Eye (tissue), 1 donor: ENCODE results near the gene BCKDHB.
"Not testable (repeated sequence)": the region's sequence is repeated elsewhere in the genome, so short reads cannot be mapped to it uniquely, and the experiment has no call there.

Experiments
- DNase-seq: peaks from one replicate; pipeline ENCODE4 v3.0.0-alpha.2; 2015

BCKDHB gene

DNA sequence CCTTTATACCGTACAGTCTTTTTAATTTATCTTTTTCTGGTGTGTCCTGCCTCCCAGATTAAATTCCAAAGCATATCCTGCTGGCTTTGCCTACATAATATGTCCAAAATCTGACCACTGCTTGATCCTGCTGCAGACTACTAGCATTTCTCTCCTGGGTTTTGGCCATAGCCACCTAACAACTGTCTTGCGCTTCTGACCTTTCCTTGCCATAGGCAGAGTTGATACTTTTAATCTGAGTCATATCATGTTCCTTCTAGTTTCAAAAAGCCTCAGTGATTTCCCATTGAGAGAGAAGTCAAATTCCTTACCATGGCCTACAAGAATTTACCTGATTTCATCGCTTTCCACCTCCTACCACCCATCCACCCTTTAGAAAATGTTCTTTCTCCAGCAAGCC lies 104.8 kb downstream of the BCKDHB start:
- DNase-seq, result no peak

DNA sequence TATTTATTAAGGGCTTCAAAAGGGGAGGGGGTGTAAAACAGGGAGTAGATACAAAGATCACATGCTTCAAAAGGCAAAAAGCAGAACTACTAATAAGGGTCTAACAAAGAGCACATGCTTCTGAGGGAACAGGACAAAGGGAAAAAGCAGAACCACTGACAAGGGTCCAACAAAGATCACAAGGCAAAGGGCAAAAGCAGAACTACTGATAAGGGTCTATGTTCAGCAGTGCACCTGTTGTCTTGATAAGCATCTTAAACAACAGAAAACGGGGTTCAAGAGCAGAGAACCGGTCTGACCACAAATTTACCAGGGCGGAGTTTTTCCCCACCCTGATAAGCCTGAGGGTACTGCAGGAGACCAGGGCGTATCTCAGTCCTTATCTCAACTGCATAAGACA lies 105.4 kb downstream of the BCKDHB start:
- DNase-seq, result not testable (repeated sequence)

DNA sequence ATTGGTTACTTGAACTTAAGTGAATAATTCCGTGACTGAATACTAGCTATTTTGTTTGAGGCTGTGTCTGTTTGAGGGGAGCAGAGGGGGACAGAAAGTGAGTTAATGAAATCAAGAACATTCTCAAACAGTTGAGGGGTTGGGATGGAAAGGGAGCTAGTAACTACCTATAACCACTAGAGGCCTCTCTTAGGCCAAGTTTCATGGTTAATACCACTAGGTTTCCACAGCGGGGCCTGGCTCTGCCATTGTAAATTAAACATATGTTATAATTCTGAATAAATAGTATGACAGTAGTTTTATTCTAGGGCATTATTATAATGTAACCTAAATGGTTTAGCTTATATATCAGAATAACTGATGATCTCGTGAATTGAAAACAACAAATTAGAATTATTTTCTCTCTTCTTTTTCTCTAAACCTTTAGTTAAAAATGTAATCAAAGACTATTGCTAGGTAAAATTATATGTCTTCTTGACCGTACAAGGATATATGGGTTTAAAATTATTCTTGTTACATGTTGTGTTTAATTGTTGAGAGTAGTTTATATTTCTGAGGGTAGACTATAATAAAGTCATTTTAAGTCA lies 108.1 kb downstream of the BCKDHB start:
- peak; percentile 77 for DNase-seq

DNA sequence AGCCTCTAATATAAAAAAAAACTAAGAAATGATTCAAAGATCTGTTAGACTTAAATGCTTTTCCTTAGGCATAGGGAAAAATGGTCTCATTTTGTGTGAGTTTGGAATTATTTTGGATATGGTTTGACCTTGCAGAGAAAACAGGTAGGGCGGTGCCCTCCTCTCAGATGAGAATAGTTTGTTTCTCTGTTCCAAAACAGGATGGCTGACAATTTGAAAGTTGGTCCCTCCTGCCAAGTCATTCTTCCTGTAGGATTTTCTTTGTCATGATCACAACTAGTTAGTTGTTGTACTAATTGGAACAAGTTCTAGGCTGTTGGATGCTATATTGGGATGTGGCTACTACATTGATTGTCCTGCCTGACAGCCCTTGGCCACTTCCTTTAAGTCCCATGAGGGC lies 108.6 kb downstream of the BCKDHB start:
- DNase-seq, result no peak

DNA sequence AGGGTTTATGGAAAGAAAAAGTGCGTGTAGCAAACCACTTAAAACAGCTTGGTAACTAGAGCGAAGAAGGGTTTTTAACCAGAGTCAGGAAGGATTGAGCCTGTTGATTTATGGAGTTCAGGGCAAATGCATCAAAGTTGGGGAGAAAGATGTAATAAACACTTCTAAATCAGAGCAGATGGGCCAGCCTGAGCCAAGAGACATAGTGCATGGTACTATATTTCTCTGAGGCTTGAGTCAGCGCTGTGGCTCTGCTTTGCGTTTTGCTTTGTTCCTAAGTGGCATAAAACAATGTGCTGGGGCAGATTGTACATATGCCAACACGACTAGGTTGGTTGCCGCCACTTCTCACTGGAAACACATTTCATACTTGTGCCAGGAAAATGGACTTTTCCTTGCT lies 111.3 kb downstream of the BCKDHB start:
- DNase-seq, result peak; percentile 29

DNA sequence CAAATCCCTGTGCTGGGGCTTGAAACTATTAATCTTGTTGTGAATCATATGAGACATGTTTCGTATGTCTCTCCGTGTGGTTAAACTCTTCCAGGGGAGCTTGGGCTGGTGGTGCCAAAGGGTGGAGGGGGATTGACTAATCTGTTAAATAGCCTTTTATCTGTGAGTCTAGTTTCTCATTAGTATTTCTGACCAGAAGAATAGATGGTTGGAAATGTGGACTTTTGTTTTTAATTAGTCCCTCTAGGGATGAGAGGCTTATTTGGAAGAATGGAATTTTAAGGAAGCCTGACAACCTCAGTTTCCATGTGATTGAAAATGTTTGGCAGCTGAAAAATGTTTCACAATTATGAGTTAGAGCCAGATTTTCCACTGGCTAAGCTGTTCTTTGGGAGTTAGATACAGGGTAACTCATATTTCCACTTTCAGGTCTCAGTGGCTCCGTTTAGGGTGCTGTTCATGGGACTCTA lies 117.3 kb downstream of the BCKDHB start:
- DNase-seq, result no peak

DNA sequence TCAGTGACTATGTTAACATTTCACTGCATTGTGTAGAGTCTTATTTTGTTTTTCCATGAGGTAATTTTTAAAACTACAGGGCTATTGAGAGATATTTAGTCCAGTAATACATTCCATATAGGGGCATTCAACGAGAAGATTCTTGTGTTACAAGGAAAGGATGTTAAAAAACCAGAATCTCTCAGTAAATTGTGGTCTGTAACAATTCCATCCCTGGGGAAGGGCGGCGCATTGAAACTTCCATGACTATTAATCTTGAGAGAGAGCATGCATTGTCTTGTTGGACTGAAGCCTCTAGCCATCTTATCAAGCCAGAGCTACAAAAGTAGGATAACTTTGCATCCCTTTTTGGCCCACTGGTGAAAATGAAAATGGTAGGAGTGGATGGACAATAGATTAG lies 119.7 kb downstream of the BCKDHB start:
- no peak for DNase-seq

DNA sequence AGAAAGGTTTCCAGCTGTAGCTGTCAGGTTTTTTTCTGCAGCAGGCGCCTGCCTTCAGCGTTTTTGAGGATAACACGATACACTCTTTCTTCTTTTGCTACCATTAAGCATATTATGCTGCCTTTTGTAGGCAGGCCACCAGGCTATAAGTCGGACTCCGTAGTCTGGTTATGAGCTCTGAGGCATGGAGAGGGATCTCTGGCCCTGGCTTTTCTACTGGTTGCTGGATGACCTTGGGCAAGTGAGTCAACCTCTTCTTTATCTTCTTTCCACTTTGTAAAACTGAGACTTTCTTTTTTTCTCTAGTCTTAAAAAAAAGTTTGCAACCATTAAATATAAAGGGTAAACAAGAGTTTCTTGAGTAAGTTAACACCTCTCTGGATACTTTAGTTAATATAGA lies 120.2 kb downstream of the BCKDHB start:
- DNase-seq, result no peak

DNA sequence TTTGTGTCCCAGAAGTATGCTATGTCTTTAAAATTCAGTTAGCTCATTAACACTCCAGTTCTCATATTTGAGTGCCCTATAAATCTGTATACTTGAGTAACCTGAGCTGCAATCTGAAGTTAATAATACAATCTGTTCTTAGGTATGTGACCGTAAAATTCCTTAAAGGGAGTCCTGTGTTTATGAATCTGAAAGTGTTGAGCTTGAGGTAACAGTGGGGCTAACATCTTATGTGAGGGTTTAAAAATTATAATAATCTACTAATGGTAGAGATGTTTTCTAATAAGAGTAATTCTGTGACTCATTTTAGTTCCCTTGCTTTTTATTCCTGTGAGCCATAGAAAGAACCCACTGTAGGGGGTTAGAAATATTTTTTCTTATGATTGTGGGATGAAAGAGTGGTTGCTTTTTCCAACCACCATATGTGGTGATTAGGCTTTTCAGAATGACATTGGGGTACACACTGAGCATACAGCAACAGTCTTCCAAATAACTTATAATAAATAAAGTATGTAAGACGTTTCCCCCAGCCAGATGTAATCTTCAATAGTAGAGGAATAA lies 121.2 kb downstream of the BCKDHB start:
- DNase-seq, result no peak

DNA sequence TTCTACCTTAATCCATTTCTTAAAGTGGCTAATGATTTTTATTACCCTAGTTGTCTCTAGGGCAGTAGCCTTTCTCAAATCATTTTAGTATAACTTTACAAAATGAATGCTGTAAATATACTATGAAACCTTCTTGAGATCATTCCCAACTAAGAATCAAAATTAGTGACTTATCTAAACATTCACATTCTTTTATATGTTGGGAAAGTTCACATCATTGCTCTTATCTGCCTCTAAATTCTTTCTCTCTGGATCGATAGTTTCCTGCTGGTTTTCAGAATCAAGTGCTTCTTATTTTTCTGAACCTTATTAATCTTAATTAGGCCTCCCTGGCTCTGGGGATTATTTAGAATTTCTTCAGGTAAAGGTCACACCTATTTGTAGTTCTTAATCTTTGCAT lies 126.8 kb downstream of the BCKDHB start:
- DNase-seq, result no peak

DNA sequence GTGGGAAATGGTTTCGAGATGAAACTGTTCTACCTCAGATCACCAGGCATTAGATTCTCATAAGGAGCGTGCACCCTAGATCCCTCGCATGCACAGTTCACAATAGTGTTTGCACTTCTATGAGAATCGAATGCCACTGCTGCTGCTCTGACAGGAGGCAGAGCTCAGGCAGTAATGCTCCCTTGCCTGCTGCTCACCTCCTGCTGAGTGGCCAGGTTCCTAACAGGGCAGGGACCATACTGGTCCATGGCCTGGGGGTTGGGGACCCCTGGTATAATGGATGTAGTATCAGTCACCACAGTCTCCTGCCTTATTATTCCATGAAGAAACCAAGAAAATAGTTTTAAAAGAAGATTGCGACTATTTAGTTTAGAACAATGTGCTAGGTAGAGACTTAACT lies 127.5 kb downstream of the BCKDHB start:
- DNase-seq, result no peak

DNA sequence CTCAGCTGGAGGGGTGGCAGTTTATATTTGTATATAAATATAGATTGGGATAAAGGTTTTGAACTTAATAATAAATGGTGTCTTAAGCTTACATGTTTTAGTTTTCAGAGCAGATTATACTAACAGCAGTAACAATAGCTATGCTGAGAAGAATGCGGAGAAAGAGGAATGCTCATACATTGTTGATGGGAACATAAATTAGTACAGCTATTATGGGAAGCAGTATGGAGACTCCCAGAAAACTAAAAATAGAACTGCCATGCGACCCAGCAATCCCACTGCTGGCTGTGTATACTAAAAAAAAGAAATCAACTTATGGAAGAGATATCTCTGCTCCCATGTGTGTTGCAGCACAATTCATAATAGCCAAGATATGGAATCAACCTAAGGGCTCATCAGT lies 127.9 kb downstream of the BCKDHB start:
- DNase-seq, result no peak

DNA sequence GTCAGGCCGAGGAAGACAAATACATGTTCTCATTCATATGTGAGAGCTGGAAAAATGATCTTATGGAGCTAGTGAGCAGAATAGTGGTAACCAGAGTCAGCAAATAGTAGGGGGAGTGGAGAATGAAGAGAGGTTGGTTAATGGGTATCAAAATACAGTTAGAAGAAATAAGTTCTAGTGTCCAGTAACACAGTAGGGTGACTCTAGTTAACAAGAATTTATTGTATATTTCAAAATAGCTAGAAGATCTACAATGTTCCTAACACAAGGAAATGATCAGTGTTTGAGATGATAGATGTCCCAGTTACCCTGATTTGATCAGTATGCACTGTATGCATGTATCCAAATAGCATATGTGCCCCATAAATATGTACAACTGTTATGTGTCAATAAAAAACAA lies 128.4 kb downstream of the BCKDHB start:
- no peak for DNase-seq

DNA sequence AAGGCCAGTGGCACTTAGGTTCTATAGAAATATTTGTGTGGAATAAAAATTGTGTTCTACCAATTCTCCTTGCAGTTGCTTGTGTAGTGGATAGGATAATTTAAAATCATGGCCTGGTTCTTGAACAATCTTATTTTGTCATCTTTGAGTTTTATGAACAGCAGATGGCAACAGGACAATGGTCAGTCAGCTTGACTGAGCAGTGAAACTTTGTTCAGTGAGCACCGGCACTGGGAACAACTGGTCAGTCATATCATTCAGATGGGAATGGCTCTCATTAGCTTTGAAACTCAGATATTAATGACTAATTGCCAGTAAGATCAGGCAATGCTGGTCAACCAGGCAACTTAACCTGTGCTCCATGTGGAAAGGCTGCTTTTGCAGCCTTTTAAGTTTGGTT lies 129.2 kb downstream of the BCKDHB start:
- peak; percentile 45 for DNase-seq

DNA sequence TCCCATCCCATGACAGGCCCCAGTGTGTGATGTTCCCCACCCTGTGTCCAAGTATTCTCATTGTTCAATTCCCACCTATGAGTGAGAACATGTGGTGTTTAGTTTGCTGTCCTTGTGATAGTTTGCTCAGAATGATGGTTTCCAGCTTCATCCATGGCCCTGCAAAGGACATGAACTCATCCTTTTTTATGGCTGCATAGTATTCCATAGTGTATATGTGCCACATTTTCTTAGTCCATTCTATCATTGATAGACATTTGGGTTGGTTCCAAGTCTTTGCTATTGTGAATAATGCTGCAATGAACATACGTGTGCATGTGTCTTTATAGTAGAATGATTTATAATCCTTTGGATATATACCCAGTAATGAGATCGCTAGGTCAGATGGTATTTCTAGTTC lies 132.3 kb downstream of the BCKDHB start:
- DNase-seq, result not testable (repeated sequence)

DNA sequence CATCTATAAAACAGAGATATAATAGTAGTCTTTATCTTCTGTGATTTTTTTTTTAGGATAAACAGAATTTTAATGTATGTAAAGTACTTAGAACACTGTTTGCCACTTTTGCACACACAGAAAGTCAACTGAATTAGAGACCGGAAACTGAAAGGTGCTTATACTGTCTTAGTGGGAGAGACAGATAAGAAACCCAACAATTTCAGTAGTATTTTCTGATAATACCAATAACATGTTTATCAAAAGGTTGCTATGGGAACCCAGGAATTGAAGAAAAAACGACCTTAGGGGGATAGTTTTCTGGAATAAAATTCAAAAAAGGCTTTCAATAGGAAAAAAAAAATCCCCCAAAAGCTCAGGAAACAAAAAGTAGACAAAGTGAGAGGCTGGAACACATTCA lies 138.6 kb downstream of the BCKDHB start:
- DNase-seq, result no peak

DNA sequence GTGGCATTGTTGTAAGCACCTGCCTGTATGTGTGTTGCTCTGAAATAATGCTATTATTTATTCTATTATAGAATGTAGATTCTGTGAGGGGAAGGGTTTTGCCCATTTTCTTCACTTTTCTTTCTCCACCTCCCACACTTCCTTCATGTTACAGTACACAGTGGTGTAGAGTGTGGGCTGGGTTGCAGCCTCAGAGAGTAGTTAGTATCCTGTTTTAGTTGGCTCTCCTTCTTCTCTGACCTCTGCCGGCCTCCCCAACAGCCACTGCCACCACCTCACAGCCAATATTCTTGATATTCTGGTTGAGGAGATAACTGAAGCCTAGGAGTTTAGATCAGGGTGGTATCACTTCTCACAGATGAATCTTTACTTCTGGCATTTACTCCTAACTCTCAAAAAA lies 143.4 kb downstream of the BCKDHB start:
- no peak for DNase-seq

DNA sequence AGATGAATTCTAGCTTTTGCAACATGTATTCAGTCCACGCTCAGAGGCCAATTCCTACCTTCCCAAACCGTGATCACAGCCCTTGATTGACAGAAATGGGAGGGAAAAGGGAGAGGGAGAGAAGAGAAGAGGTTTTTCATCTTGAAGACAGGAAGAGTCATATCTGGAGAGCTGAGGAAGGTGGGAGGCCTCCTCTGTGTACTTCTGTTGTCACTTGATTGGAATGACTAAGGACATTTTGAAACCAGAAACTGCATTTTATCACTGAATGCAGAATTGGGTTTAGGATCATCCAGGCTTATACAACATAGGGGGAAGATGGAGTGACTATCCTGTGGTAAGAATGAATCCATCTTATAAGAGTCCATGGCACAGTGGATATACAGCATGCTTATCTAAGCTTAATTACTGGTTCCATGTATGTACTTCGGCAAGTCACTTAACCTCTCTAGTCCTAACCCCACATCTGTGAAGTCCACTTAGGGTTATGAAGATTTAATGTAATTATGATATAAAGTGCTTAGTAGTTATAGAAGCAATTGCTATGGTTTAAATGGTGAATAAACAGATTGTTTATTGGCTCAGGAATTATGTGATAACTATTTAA lies 144.0 kb downstream of the BCKDHB start:
- DNase-seq, result no peak

DNA sequence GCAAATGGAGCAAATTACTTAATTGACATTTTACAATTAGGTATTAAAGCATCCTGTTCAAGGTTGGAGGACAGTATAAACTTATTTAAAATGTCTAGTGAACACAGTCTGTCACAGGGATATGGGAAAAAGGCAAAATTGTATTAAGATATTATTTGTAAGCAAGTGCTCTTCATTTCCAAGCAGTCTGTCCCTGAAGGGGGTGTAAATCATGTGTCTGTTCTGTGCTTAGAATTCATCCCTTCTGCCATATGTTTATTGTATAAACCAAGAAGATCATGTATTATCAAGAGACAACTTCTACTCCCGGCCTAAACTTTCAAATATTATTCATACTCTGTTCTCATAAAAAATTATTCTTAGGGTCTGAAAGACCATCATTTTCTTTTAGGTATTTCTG lies 144.8 kb downstream of the BCKDHB start:
- DNase-seq, result no peak

DNA sequence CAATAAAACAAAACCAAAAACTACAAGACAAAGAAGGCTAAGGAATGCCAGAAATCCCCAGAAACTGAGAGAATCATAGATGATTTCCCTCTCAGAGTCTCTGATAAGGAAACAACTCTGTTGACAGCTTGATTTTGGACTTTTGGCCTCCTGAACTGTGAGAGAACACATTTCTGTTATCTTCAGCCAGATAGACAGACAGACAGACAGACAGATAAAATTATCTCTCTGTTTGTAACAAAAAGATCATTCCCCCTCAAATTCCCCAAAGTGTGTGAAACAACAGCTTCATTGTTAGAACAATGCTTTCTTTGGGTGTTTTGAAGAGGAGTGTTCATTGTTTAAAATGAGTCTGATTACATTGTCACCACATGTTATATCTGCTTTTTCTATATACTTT lies 148.2 kb downstream of the BCKDHB start:
- no peak for DNase-seq

DNA sequence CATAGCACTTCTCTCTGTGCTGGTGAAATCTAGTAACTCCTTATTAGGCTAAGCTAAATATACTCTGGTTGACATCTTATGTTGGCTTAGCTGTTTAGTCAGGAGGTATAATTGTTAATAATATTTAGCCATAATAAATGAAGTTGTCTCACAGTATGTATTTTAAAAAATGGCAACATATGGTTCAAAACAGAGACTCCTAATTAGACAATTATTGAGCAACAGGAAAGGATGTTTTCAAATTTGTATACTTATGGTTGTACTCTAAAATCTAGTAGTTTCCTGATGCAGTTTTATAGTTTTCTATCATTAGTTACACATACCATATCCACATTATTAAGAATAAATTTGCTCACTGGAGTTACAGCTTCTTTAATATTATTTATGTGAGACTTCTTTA lies 150.2 kb downstream of the BCKDHB start:
- no peak for DNase-seq

DNA sequence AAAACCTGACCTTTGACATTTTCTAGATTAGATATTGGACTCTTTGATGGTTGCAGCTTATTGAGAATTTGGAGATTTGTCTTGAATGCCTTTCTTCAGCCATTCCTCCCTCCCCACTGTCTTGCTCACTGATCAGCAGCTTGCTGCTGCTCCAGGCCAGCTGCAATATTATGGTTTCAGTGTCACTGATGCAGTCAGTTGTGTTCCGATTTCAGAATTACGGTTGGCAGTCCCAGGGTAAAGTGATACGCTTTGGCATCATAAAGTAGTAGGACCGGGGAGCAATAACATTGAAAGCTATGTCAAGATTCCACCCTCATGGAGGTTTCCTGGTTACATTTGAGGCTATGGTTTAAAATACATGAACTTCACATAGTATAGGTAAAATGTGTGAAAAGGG lies 152.6 kb downstream of the BCKDHB start:
- no peak for DNase-seq

DNA sequence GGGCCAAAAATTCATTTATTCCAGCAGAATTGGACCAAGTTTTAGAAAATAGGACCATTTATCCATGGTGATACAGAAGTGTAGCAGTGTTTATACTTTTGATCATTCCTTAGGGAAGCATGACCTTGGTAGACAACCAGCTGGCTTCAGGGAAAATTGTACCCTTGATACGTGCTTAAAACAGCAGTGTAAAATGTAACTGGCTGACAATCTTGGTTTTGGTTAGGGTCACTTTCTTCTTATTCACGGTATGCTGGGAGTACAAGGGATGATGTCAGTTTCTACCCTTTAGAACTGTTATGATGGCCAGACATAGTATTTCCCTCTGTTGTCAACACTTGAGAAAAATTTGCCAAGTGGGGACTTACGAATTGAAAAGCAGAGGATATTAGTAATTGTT lies 157.1 kb downstream of the BCKDHB start:
- DNase-seq, result no peak

DNA sequence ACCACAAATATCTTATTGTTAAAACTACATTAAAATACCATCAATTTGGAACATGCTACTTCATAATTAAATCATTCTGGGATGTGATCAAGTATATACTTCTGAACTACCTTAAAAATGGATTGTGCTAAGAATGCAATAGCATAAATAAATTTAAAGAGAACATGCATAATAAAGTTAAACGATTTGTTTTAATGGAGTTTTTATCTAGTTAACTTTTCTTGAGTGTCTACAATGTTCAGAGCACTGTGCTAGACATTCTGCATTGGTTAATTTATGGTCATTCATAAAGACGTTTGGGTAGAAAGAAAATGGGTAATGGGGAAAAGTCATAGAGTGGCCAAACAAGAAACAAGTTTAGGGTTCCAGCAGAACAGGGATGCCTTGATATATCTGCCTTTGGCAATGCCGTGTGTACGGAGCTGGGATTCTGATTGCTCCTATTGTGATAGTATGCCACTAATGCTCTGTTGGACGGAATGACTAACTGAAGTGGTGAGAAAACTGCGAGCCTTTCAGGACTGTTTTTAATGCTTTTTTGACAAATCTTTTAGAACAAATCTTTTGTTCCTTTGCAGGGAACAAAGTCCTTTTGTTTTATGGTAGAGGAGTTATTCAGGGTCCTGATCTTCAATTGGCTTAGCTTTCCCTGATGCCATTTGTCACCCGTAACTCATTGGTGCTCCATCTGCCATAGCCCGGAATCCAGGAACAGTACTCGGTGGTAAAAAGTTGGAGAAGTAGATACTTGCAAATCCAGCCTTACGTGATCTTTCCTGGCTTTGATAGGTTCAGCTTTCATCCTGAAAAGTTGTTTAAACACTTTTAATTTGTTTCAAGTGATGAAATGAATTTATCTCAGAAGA lies 162.6 kb downstream of the BCKDHB start:
- DNase-seq, result no peak
